Ascending aorta (tissue), 2 donors: ENCODE measurements around the gene PTPRG. TPM values are rescaled to one million over a fixed set of nuclear protein-coding genes. Genes with fewer than 3 reads are reported as not detected.

Experiments
- DNase-seq, 2 donors: peaks; one replicate each; pipeline ENCODE4 v3.0.0-alpha.2; 2019; ENCODE audit warnings: low spot score in 2 of 2
- H3K27ac ChIP-seq, 2 donors: fragments of 200-600 bp; sonication (generic); one replicate each; pipeline ENCODE4 v1.5.1; 2016 to 2017; ENCODE audit warnings: mild to moderate bottlenecking in 1 of 2
- H3K27me3 ChIP-seq: fragments of 200-600 bp; sonication (generic); one replicate; pipeline ENCODE4 v1.5.1; 2017
- H3K36me3 ChIP-seq, 2 donors: fragments of 200-600 bp; sonication (generic); one replicate each; pipeline ENCODE4 v1.5.1; 2016
- H3K4me1 ChIP-seq, 2 donors: fragments of 200-600 bp; sonication (generic); one replicate each; pipeline ENCODE4 v1.5.1; 2016 to 2017; ENCODE audit warnings: mild to moderate bottlenecking in 1 of 2
- H3K4me3 ChIP-seq, 2 donors: fragments of 200-600 bp; sonication (generic); one replicate each; pipeline ENCODE4 v1.5.1; 2016 to 2017; ENCODE audit warnings: mild to moderate bottlenecking in 1 of 2
- H3K9me3 ChIP-seq, 2 donors: fragments of 200-600 bp; sonication (generic); one replicate each; pipeline ENCODE4 v1.5.1; 2016
- intact Hi-C: fragments of 100-400 bp; cut with DNase I; formaldehyde crosslinking; loops from one replicate; pipeline ENCODE4 v1.15.1; 2023
- total RNA-seq: library from RNA; depleted of rRNA; stranded (reverse); fragments of >200 nt; gene quantifications from one replicate; pipeline ENCODE4 v1.1.0, GENCODE V29; 2016
- TF ChIP-seq, protein P1 (sequence below), 3 experiments: fragments of 200-600 bp in 2 of 3; fragments of 450-650 bp in 1 of 3; sonication (generic) in 2 of 3; IDR thresholded peaks; one replicate each; pipeline ENCODE4 v1.5.1; 2016 to 2019; ENCODE audit warnings: antibody characterized with exemption in 3 of 3, mild to moderate bottlenecking in 1 of 3, moderate library complexity in 1 of 3

PTPRG gene
- total RNA-seq, 1 donor from 2014 or later: 129 TPM

GRCh38 chr3:61685755-61686154 lies 124.4 kb downstream of the PTPRG start:
- peak overlapping the region in 1 of 2 donors; percentile 34 for H3K27ac ChIP-seq
- TF ChIP-seq, protein P1, sequence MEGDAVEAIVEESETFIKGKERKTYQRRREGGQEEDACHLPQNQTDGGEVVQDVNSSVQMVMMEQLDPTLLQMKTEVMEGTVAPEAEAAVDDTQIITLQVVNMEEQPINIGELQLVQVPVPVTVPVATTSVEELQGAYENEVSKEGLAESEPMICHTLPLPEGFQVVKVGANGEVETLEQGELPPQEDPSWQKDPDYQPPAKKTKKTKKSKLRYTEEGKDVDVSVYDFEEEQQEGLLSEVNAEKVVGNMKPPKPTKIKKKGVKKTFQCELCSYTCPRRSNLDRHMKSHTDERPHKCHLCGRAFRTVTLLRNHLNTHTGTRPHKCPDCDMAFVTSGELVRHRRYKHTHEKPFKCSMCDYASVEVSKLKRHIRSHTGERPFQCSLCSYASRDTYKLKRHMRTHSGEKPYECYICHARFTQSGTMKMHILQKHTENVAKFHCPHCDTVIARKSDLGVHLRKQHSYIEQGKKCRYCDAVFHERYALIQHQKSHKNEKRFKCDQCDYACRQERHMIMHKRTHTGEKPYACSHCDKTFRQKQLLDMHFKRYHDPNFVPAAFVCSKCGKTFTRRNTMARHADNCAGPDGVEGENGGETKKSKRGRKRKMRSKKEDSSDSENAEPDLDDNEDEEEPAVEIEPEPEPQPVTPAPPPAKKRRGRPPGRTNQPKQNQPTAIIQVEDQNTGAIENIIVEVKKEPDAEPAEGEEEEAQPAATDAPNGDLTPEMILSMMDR (IDR thresholded peaks at IDR 0.05): no peak
- peaks cover 7 to 41% of the 10 kb centered on the region in 2 donors for H3K4me1 ChIP-seq
- no peaks in the 10 kb centered on the region for H3K36me3 ChIP-seq
- no peak overlapping the region for H3K4me3 ChIP-seq
- intact Hi-C loops: no loop called here
- H3K27me3 ChIP-seq: no peaks in the 10 kb centered on the region
- H3K9me3 ChIP-seq: no peaks in the 10 kb centered on the region
- DNase-seq: no peak

DNA sequence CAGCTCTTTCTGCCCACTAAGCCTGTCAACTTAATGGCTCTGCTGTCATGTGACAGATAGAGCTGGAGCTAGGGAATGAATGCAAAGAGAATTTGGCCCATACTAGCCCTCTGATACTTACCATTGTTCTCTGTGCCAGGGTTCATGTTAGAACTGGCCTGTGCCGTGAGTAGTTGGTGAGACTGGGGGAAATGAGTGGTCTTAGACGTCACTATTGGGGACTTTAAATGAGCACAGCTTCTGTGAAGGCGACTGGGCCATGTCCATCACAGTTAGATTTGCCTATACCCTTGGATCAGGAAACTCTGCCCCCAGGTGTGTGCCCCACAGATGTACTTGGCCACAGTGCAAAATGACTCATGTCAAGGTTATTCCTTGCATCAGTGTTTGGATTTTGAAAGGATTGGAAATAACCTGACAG lies 124.9 kb downstream of the PTPRG start:
- Histone ChIP-seq H3K9me3 (no peaks in the 10 kb centered on the region), H3K4me1 (peaks cover 7 to 39% of the 10 kb centered on the region in 2 donors), H3K27ac (no peak overlapping the region), H3K36me3 (no peaks in the 10 kb centered on the region), H3K4me3 (no peak overlapping the region), H3K27me3 (no peaks in the 10 kb centered on the region)
- no peak for DNase-seq
- TF ChIP-seq, protein P1 (IDR thresholded peaks at IDR 0.05): no peak
- intact Hi-C loops: no loop called here

- no peak overlapping the region for H3K27ac ChIP-seq
- H3K4me1 ChIP-seq: peaks cover 7 to 37% of the 10 kb centered on the region in 2 donors
- H3K27me3 ChIP-seq: no peaks in the 10 kb centered on the region
- no peak for DNase-seq
- H3K36me3 ChIP-seq: no peaks in the 10 kb centered on the region
- H3K4me3 ChIP-seq: no peak overlapping the region
- TF ChIP-seq, protein P1 (IDR thresholded peaks at IDR 0.05): no peak
- intact Hi-C loops: no loop called here
- no peaks in the 10 kb centered on the region for H3K9me3 ChIP-seq
Observed at GRCh38 chr3:61687206-61687605, 125.8 kb downstream of the PTPRG start.

- Histone ChIP-seq H3K36me3 (no peaks in the 10 kb centered on the region), H3K9me3 (no peaks in the 10 kb centered on the region), H3K4me3 (no peak overlapping the region), H3K4me1 (peaks cover 7 to 31% of the 10 kb centered on the region in 2 donors), H3K27ac (no peak overlapping the region), H3K27me3 (no peaks in the 10 kb centered on the region)
- TF ChIP-seq, protein P1 (IDR thresholded peaks at IDR 0.05): no peak
- no peak for DNase-seq
- intact Hi-C loops: no loop called here
Observed at GRCh38 chr3:61687663-61688306, 126.4 kb downstream of the PTPRG start.

DNA sequence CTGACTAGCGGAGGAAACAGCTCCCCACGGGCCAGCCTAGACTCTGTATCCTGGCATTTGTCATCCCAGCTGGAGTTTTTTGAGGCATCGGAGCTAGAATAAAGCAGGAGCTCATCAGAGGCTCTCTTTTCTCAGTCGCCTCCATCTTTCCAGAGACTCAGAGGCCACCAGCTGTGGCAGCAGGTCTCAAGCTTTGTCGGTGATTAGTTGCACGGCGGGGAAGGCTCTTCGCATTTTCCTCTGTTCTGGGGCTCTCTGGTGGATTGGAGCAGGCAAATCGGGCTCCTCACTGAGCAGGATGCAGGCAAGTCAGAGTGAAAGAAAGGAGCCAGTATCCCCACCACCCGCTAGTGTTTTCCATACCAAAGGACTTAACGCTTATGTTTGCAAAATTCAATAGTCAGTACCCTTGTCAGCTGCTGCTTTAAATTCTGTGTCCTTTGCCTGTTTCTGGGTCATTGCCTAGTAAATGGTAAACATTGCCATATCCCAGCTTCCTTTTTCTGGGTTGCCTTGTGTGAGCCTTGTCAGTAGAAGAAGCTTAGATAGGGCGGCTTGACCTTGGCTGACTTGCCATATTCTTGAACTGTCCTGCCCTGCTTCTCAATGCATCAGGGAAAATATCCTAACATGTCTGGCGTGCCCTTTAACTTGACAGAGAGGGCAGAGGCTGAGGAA lies 127.1 kb downstream of the PTPRG start:
- Histone ChIP-seq H3K36me3 (no peaks in the 10 kb centered on the region), H3K4me1 (peaks cover 7 to 26% of the 10 kb centered on the region in 2 donors), H3K27me3 (no peaks in the 10 kb centered on the region), H3K9me3 (no peaks in the 10 kb centered on the region), H3K4me3 (no peak overlapping the region), H3K27ac (peak overlapping the region in 1 of 2 donors; percentile 15)
- TF ChIP-seq, protein P1 (IDR thresholded peaks at IDR 0.05): no peak
- no peak for DNase-seq
- intact Hi-C loops: no loop called here
